Measurements from ENCODE around the gene PDGFB. TPM values are rescaled to one million over a fixed set of nuclear protein-coding genes. Genes with fewer than 3 reads are reported as not detected.

The PDGFB gene
- total RNA-seq, 1 experiment from 2014 or later, result 13.1 TPM

DNA sequence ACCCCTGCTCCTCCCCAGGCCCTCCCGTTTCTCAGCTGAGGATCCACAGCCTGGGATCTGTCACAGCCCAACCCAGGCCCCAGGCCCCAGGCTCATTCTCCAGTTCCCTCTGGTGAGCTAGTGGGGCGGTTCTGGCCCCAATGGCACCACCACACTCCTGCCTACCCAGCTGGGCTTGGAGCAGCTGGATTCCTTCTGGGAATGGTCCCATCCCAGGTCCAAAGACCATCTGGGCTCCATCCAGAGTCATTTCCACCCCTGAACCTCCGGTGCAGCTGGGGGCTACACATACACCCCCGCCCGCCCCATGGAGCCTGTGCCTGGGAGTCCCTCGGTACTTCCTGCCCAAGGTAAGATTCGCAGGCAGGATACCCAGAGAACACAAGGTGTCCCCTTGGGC, 35.5 kb upstream of the PDGFB start:
- Histone ChIP-seq H3K27me3 (ENCODE audit: insufficient read depth, low read length) (no peaks in the 10 kb centered on the region), H3K4me1 (ENCODE audit: control insufficient read depth in 1 of 2, insufficient read depth in 2 of 2, low read length in 2 of 2) (no peaks in the 10 kb centered on the region; a peak in 1 of 4 replicates), H3K79me2 (ENCODE audit: insufficient read depth, low read length) (no peaks in the 10 kb centered on the region), H3K9me3 (ENCODE audit: control insufficient read depth in 1 of 2, insufficient read depth in 1 of 2, low read depth in 1 of 2, low read length in 2 of 2) (peaks cover 0 to 15% of the 10 kb centered on the region in 2 experiments; a peak in 1 of 4 replicates), H3K4me2 (ENCODE audit: low read length) (no peak overlapping the region), H3K9me2 (ENCODE audit: insufficient read depth) (no peaks in the 10 kb centered on the region), H3K27ac (ENCODE audit: low read depth, low read length) (no peak overlapping the region), H3K36me3 (ENCODE audit: control insufficient read depth in 1 of 2, insufficient read depth in 2 of 2, low read length in 2 of 2) (no peaks in the 10 kb centered on the region), H3K4me3 (replicated peaks in 1 of 2; ENCODE audit: low read depth in 1 of 2, low read length in 2 of 2) (no peak overlapping the region), H2AFZ (ENCODE audit: low read depth, low read length, poor library complexity, severe bottlenecking) (no peak overlapping the region), H3K9ac (ENCODE audit: low read length) (no peak overlapping the region), H4K20me1 (ENCODE audit: insufficient read depth) (no peaks in the 10 kb centered on the region)
- ChIA-PET RAD21 (ENCODE audit: low non-redundant PET in 1 of 2, low total read pairs in 2 of 2, uncharacterized antibody in 2 of 2, unreplicated experiment in 2 of 2) (no interaction called here), POLR2A (no interaction called here), CTCF (no interaction called here)
- no peak for ATAC-seq
- DNase-seq (ENCODE audit: low read depth, low spot score), result no peak
- BruUV-seq (replicated peaks), result no TSS peak
- intact Hi-C loops (cut with micrococcal nuclease), result no loop called here
- TF ChIP-seq FOSL1 (IDR thresholded peaks at IDR 0.05; ENCODE audit: low read depth), result no peak
- no peak for TF ChIP-seq EGR1 (IDR thresholded peaks at IDR 0.05; ENCODE audit: low read depth)

- H3K4me1 ChIP-seq (ENCODE audit: control insufficient read depth in 1 of 2, insufficient read depth in 2 of 2, low read length in 2 of 2), result no peaks in the 10 kb centered on the region; a peak in 1 of 4 replicates
- ATAC-seq (no peak), DNase-seq (ENCODE audit: low read depth, low spot score) (no peak)
- H3K79me2 ChIP-seq (ENCODE audit: insufficient read depth, low read length), result no peaks in the 10 kb centered on the region
- no peaks in the 10 kb centered on the region for H3K9me2 ChIP-seq (ENCODE audit: insufficient read depth)
- H2AFZ ChIP-seq (ENCODE audit: low read depth, low read length, poor library complexity, severe bottlenecking), result no peak overlapping the region
- H3K27ac ChIP-seq (ENCODE audit: low read depth, low read length), result no peak overlapping the region
- no peaks in the 10 kb centered on the region for H3K27me3 ChIP-seq (ENCODE audit: insufficient read depth, low read length)
- intact Hi-C loops (cut with micrococcal nuclease), result no loop called here
- BruUV-seq (replicated peaks), result no TSS peak
- CTCF ChIA-PET, result no interaction called here
- peaks cover 0 to 6% of the 10 kb centered on the region in 2 experiments; a peak in 1 of 4 replicates for H3K9me3 ChIP-seq (ENCODE audit: control insufficient read depth in 1 of 2, insufficient read depth in 1 of 2, low read depth in 1 of 2, low read length in 2 of 2)
- POLR2A ChIA-PET, result interaction anchor here (1.1 kb wide), 1 partner anchor 11 kb away, joined by 3 read pairs; no protein-coding TSS in a partner anchor
- no peak overlapping the region for H3K4me2 ChIP-seq (ENCODE audit: low read length)
- H3K36me3 ChIP-seq (ENCODE audit: control insufficient read depth in 1 of 2, insufficient read depth in 2 of 2, low read length in 2 of 2), result no peaks in the 10 kb centered on the region
- H3K4me3 ChIP-seq (replicated peaks in 1 of 2; ENCODE audit: low read depth in 1 of 2, low read length in 2 of 2), result no peak overlapping the region
- RAD21 ChIA-PET (ENCODE audit: low non-redundant PET in 1 of 2, low total read pairs in 2 of 2, uncharacterized antibody in 2 of 2, unreplicated experiment in 2 of 2), result no interaction called here
- H4K20me1 ChIP-seq (ENCODE audit: insufficient read depth), result no peaks in the 10 kb centered on the region
- no peak overlapping the region for H3K9ac ChIP-seq (ENCODE audit: low read length)
- TF ChIP-seq ZFX (IDR thresholded peaks at IDR 0.05) (no peak), SP1 (IDR thresholded peaks at IDR 0.05; ENCODE audit: low read depth) (no peak), TCF7L2 (IDR thresholded peaks at IDR 0.05; ENCODE audit: borderline replicate concordance, extremely low read depth, insufficient read depth, insufficient read length) (no peak), ZNF274 (IDR thresholded peaks at IDR 0.05; ENCODE audit: low read depth, low read length) (no peak), JUND (IDR thresholded peaks at IDR 0.05) (no peak), ELF1 (IDR thresholded peaks at IDR 0.05; ENCODE audit: borderline replicate concordance, low read depth) (no peak), EZH2phosphoT487 (IDR thresholded peaks at IDR 0.05; ENCODE audit: borderline replicate concordance) (no peak), ZBTB33 (IDR thresholded peaks at IDR 0.05; ENCODE audit: extremely low read depth, insufficient replicate concordance, low read length) (no peak), CTCF (IDR thresholded peaks at IDR 0.05 in 2 of 3, conservative IDR thresholded peaks at IDR 0.05 in 1 of 3; ENCODE audit: borderline replicate concordance in 1 of 3, insufficient read depth in 1 of 3, low read depth in 2 of 3, low read length in 2 of 3) (no peak), EGR1 (IDR thresholded peaks at IDR 0.05; ENCODE audit: low read depth) (no peak)
- TF ChIP-seq, protein P1, sequence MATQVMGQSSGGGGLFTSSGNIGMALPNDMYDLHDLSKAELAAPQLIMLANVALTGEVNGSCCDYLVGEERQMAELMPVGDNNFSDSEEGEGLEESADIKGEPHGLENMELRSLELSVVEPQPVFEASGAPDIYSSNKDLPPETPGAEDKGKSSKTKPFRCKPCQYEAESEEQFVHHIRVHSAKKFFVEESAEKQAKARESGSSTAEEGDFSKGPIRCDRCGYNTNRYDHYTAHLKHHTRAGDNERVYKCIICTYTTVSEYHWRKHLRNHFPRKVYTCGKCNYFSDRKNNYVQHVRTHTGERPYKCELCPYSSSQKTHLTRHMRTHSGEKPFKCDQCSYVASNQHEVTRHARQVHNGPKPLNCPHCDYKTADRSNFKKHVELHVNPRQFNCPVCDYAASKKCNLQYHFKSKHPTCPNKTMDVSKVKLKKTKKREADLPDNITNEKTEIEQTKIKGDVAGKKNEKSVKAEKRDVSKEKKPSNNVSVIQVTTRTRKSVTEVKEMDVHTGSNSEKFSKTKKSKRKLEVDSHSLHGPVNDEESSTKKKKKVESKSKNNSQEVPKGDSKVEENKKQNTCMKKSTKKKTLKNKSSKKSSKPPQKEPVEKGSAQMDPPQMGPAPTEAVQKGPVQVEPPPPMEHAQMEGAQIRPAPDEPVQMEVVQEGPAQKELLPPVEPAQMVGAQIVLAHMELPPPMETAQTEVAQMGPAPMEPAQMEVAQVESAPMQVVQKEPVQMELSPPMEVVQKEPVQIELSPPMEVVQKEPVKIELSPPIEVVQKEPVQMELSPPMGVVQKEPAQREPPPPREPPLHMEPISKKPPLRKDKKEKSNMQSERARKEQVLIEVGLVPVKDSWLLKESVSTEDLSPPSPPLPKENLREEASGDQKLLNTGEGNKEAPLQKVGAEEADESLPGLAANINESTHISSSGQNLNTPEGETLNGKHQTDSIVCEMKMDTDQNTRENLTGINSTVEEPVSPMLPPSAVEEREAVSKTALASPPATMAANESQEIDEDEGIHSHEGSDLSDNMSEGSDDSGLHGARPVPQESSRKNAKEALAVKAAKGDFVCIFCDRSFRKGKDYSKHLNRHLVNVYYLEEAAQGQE (IDR thresholded peaks at IDR 0.05; ENCODE audit: low read depth), result no peak
Measured at GRCh38 chr22:39279170-39279850, 34.5 kb upstream of the PDGFB start.

All from HCT116 (cell line).